Hematopoietic multipotent progenitor cell treated with erythropoietin and hydrocortisone succinate and interleukin-3 and kit ligand, for 15 days (in vitro differentiated cells): ENCODE results near the gene EDEM2.
"Not testable (repeated sequence)": the region's sequence is repeated elsewhere in the genome, so short reads cannot be mapped to it uniquely, and the experiment has no call there.

Source experiments
- DNase-seq: peaks from one replicate; pipeline ENCODE4 v3.0.0-alpha.2; 2015; ENCODE audit warnings: low spot score

EDEM2 gene

GRCh38 chr20:35125753-35126152 lies 21.4 kb downstream of the EDEM2 start:
- DNase-seq = no peak

- DNase-seq = no peak
Observed at GRCh38 chr20:35122756-35123405, 24.3 kb downstream of the EDEM2 start.

DNA sequence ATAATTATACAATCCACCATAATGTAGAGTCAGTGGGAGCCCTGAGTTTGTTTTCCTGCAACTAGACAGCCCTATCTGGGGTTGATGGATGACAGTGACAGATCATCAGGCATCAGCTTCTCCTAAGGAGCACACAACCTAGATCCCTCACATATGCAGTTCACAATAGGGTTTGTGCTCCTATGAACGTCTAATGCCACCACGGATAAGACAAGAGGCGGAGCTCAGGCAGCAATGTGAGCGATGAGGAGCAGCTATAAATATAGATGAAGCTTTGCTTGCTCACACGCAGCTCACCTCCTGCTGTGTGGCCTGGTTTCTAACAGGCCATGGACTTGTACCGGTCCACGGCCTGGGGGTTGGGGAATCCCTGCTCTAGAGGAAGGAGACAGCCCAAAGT lies 25.9 kb downstream of the EDEM2 start:
- DNase-seq = no peak

DNA sequence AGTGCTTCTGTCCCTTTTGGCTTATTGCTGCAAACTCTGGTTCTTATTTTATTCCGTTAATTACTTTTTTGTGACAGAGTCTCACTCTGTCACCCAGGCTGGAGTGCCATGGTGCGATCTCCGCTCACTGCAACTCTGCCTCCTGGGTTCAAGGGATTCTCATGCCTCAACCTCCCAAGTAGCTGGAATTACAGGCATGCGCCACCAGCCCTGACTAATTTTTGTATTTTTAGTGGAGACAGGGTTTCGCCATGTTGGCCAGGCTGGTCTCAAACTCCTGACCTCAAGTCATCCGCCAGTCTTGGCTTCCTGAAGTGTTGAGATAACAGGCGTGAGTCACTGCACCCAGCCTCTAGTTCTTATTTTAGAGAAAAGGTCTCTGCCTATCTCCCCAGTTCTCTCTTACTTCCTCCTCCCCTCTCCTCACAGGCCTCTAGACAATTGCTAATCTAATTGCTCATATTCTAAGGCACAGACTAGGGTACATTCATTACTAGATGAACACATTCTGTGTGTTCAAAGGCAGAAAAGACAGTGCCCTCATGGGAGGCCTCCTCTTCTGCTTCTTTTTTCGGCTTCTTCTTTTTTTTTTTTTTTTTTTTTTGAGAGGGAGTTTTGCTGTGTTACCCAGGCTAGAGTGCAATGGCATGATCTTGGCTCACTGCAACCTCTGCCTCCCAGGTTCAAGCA lies 27.0 kb downstream of the EDEM2 start:
- peak; percentile 58 for DNase-seq

DNA sequence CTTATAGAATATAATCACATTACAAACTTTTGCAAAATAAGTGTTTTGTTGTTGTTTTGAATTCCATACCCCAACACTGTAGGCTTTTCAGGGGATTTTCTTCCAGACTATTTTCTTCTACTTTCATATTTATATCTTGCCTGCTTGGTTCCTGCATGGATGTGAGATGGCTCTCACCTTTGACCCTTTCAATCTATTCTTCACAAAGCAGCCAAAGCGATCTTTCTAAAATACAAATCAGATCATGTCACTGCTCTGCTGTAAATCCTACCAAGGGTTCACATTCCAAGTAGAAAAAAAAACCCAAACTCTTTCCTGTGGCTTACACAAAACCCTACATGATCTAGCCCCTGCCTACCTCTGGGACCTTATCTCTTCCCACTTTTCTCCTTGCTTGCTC lies 29.5 kb downstream of the EDEM2 start:
- no peak for DNase-seq

GRCh38 chr20:35117196-35117595 lies 29.9 kb downstream of the EDEM2 start:
- no peak for DNase-seq

- DNase-seq = no peak
Observed at GRCh38 chr20:35116258-35116657, 30.9 kb downstream of the EDEM2 start.

- no peak for DNase-seq
Observed at GRCh38 chr20:35115606-35116005, 31.5 kb downstream of the EDEM2 start.

- DNase-seq = not testable (repeated sequence)
Observed at GRCh38 chr20:35112276-35112675, 34.9 kb downstream of the EDEM2 start.

DNA sequence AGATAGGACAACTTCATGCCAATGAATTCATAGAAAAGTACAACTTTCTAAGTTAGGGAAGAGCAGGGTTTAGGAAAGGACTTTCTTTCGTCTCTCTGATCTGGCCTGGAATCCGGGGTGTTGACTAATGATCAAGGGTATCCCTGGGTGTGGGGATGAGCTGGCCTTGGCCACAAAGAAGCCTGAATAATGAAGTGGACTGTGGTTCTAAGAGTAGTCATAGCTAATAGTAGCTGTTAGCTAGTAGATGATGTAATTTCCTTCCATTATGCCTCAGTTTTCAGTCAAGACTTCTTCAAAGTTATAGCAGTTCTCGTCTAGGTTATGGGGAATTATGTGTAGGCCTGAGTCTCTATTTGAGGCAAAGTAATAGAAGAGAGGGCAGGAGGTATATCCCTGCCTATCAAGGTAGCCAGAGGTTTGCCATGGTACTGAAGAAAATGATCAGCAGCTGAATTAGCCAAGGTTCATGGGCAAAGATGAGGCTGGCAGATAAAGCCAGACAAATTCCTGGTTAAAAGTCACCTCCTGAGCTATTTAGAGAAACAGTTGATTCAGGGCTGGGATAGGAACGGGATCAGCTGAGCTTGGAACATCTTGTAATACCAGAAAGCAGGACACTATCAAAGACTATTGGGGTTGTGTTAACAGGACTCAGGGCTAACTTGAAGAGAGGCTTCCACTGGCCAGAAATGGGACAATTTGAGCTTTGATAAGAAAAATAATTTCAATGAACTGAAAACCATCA lies 35.8 kb downstream of the EDEM2 start:
- DNase-seq = no peak

DNA sequence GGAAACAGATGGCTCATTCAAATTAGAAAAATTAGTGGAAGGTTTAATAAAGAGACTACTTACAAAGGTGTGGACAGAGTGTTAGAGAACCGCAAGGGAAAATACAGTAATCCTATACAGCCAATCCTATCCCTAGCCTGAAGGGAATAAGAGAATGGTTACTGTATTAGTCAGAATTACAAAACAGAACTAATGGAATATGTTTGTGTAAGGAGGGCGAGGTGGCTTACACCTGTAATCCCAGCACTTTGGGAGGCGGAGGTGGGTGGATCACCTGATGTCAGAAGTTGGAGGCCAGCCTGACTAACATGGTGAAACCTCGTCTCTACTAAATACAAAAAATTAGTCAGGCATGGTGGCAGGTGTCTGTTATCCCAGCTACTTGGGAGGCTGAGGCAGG lies 38.2 kb downstream of the EDEM2 start:
- no peak for DNase-seq

- no peak for DNase-seq
Observed at GRCh38 chr20:35106827-35107380, 40.2 kb downstream of the EDEM2 start.

DNA sequence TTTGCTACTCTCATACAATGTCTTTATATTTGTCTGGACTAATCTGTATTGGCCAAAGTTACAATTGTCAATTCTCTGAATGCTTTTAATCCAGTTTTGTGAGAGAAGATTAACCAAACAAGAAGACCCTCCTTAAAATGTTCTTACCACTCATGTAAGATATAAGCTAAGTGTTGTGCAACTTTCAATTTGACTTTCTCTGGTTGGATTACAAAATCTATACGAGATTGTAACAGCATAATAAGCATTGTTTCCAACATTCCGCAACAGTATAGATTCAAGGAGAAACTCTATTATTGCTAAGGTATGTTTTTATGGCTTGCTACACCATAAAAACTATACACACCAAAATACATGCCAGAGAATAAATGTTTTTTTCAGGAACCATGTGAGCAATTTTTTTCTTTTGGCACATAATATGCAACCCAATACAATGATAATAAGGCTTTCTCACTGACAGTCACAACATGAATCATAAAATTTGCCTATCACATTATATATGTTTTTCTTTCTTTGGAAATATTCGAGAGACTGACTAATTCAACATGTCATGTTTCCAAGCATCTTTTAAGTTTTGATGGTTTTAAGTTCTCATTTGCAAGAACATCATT lies 42.3 kb downstream of the EDEM2 start:
- DNase-seq = no peak

GRCh38 chr20:35101620-35102019 lies 45.5 kb downstream of the EDEM2 start:
- no peak for DNase-seq

DNA sequence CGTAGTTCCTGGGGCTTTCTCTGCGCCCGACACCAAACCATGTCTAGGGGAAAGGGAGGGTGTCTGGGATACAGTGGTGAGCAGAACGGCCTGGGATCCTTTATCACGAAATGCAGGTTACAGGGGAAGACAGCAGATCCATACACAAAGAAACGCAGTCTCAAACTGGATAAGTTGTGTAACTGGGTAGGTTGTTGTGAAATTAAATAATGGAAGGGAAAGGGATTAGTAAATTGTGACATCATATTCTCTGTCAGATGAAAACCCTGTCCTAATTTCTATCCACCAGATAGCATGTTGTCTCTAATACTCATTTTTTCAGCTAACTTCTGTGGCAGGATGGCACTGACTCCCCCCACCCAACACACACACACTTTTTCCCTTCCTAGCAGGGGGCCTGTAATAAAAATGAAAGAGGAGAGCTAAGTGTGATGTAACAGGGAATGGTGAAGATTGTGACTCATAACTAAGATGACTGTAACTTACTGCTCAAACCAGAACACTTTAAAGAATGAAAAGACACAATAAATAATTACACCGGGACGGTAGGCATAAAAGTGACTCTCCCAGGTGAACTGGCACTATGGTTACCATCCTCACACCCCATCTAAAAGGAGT lies 53.8 kb downstream of the EDEM2 start:
- no peak for DNase-seq

- DNase-seq = peak; percentile 91
Observed at GRCh38 chr20:35092524-35093266, 54.4 kb downstream of the EDEM2 start, which contains the start of gene TRPC4AP. Gene TRPC4AP (minus strand): TSS chr20:35092807. CDS start chr20:35092781, 26 bp downstream.

GRCh38 chr20:35091816-35092523 lies 55.2 kb downstream of the EDEM2 start:
- peak; percentile 29 for DNase-seq

DNA sequence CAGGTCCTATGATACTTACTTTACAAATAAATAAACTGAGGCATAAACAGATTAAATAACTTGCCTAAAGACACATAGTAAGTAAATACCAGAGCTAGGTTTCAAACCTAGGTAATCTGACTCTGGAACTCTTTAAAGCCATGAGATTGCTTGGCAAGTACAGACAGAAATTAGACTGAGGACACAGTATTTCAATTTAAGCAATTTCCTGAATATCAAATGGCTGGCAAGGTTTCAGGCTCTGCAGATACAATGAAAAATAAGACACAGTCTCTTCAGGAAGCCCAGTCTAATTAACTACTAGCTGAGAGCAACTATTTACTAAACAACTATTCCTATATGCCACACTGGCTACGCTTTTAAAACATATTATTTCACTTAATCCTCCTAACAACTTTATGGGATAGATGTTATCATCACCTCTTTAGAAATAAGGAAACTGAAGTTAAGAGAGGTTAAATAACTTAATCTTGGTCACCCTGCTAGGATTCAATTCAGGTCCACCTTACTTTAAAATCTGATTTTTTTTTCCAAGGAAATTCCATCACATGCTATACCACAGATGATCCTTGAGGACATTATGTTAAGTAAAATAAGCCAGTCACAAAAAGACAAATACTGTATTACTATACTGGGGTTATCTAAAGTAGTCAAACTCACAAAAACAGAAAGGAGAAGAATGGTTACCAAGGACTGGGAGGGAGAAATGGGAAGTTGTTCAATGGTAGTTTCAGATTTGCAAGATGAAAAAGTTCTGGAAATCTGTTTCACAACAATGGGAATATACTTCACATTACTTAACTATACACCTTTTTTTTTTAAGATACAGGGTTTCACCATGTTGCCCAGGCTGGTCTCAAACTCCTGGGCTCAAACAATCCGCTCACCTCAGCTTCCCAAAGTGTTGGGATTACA lies 58.6 kb downstream of the EDEM2 start:
- no peak for DNase-seq

DNA sequence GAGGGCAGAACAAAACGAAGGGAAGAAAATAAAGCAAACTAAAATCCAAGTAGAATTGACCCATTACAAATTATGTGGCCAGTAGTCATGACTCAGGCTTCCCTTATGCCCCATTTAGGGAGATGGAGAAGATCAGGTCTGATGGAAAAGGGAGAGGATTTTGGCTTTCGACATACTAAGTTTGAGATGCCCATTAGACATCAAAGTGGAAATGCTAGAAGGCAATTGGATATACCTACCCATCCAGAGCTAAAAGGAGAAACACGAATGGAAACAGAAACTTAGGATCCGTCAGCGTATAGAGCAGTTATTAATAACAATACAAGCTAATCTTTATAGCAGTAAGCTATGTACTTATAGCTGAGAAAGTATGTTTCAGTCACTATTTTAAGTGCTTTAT lies 59.3 kb downstream of the EDEM2 start:
- no peak for DNase-seq
